Activated naive CD4-positive, alpha-beta T cell treated with anti-CD3 and anti-CD28 coated beads, Interleukin-2, amount 50 U/mL, for 16 hours (primary cell): Measurements from ENCODE around the gene SLC26A8.

Source experiments
- DNase-seq: peaks from one replicate; pipeline ENCODE4 v3.0.0-alpha.2; 2020

Gene SLC26A8

GRCh38 chr6:36023996-36024795 lies at the start of gene SLC26A8:
TSS of gene SLC26A8 (minus strand) at chr6:36024641. CDS start at chr6:36019707, 4,934 bp downstream.
- no peak for DNase-seq

- no peak for DNase-seq
These were observed 49.1 kb upstream of the SLC26A8 start for GRCh38 chr6:36073587-36073986.

DNA sequence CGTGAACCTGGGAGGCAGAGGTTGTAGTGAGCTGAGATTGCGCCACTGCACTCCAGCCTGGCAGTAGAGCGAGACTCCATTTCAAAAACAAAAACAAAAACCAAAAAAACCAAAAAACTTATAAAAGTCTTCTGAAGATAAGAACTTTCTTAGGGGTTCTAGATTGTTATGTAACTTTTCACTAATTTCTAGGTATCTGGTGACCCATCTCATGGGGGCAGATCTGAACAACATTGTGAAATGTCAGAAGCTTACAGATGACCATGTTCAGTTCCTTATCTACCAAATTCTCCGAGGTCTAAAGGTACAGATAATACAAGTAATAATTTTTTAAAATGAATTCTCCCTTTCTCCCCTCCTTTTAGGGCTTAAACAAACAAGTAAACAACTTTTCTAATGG lies 48.2 kb upstream of the SLC26A8 start:
- DNase-seq: no peak

- DNase-seq: no peak
These were observed 47.3 kb upstream of the SLC26A8 start for GRCh38 chr6:36071714-36072113.

DNA sequence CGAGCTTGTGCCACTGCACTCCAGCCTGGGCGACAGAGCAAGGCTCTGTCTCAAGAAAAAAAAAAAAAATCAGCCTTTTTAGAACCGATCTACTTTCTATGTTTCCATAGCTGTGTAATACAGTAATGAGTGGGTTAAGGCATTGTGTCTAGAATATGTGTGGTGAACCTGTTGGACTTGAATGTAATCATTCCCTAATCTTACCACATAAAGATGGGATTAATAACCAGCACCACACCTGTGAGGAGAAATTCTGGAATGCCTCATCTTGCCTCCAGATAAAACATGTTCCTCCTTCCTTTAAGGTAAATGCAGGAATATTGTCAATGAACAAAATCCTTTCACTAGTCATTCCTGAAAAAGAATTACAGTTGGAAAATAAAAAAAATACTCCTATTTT lies 46.8 kb upstream of the SLC26A8 start:
- DNase-seq: no peak

GRCh38 chr6:36070252-36070651 lies 45.8 kb upstream of the SLC26A8 start:
- no peak for DNase-seq

DNA sequence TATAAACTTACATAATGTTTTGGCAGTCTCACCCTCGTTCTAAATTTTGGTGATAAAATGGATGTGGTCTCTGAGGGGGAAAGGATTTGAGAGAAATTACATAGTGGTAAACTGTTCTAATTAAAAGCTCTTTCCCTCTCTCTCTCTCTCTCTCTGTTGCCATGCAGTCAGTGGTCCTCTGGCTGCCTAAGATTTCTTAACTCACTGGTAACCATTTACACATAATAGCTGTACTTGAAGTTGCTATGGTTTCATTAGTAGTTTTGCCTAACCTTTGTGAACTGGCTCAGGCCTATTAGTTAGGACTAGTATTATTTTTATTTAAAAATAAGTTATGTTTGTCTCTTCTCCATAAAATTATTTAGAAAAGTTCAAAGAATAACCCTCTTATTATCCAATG lies 45.1 kb upstream of the SLC26A8 start:
- no peak for DNase-seq

DNA sequence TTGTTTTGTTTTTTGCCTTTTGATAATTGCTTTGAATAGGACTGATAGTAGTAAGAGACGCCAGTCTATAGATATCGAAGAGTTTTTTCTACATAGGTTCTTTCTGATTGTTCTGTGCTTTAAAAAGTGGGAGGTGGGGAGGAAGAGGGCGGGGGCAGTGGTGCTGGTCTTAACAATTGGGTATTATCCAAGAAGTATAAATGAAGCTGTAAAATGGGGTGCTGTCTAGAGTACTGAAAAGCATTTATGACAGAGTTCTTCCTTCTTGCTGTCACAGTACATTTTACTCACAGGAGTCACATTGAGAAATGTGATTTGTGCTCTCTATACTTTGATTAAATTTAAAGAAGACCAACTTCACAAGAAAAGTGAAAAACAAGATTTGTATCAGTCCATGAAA lies 44.1 kb upstream of the SLC26A8 start:
- DNase-seq: no peak

DNA sequence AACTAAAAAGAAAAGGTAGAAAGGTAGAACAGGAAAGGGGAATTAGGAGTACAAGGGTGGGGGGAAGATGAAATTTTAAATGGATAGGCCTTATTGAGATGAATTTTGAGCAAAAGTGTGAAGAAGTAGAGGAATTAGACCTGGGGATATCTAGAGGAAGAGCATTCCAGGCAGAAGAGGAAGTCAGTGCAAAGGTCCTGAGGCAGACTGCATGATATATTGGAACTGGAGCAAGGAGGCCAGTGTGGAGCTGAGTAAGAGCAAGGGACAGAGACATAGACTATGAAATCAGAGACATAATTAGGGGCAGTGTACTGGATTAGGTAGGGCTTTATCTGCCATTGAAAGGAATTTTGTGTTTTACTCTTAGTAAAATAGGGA lies 43.6 kb upstream of the SLC26A8 start:
- no peak for DNase-seq

- no peak for DNase-seq
These were observed 43.1 kb upstream of the SLC26A8 start for GRCh38 chr6:36067374-36068011.

DNA sequence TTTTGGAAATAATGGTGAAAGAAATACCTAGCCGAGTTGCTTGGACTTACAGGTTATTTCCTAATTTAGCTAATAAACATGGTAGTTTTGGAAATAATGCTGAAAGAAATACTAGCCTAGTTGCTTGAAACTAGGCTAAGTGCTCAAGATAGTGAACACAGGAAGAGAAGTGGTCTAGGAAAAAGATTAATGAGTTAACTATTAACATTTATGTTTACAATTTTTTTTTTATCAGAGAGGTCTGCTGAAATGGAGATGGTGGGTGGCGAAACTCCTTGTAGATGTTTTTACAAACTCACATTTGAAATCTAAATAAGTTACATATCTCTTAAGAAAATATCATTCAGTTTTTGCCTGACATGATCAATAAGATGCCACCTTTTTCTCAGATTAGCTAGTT lies 42.4 kb upstream of the SLC26A8 start:
- DNase-seq: no peak

GRCh38 chr6:36065916-36066315 lies 41.5 kb upstream of the SLC26A8 start:
- no peak for DNase-seq

GRCh38 chr6:36064770-36065396 lies 40.4 kb upstream of the SLC26A8 start:
- DNase-seq: no peak

DNA sequence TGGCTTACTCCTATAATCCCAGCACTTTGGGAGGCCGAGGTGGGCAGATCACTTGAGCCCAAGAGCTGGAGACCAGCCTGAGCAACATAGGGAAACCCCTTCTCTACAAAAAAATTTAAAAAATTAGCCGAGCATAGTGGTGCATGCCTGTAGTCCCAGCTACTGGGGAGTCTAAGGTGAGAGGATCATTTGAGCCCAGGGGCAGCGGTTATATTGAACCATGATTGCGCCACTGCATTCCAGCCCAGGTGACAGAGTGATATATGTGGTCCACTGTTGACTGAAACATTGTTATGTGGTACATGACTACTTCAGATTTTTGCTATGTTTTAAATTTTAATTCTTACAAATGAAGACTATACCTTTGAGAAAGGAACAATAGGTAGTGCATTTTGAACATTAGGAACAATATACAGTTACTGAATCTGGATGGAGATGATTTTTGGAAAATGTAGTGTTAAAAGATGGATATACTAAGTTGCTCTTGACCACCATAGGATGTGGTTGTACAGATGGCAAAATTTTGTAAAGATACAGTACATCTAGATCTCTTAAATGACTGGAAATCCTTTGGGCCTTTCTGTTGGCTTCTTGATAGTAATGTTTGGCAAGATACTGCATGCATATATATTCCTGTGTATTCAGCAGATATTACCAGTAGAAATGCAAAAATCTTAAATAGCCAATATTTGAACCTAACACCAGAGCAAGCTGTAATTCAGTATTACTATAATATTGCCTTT lies 39.0 kb upstream of the SLC26A8 start:
- no peak for DNase-seq

DNA sequence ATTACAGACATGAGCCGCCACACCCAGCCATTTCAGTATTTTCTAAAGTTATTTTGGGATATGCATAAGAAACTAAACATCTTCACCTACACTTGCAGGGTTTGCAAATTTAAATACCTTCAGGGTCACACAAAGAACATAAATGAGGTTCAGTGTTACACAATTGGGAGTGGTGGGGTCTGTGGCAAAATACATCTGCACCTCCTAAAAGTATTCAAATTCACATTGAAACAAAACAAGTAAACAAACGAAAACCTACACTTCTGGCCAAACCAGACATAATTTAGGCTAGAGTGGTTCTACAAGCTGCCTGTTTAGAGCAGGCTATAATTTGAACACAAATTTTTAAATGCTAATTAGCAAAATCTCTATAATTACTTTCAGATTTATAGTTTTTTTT lies 37.8 kb upstream of the SLC26A8 start:
- DNase-seq: no peak

GRCh38 chr6:36061236-36061635 lies 36.8 kb upstream of the SLC26A8 start:
- DNase-seq: no peak

DNA sequence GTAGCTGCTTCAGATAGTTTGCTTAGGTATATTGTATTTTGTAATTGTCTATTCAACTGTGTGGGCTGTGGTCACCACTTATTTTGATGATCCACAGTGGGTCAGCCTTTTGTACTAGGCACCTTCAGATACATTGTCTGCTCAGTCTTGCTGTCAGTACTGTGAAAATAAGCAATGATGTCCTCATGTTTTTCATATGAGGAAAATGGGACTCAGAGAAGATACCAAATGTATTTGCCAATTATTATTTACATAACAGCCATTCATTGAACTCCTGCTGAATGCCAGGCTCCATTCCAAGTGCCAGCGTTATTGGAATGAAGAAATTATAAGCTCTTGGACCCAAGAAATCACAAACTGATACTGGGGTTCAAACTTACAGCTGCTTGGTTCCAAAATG lies 31.7 kb upstream of the SLC26A8 start:
- no peak for DNase-seq

- DNase-seq: no peak
These were observed 30.5 kb upstream of the SLC26A8 start for GRCh38 chr6:36054956-36055355.

DNA sequence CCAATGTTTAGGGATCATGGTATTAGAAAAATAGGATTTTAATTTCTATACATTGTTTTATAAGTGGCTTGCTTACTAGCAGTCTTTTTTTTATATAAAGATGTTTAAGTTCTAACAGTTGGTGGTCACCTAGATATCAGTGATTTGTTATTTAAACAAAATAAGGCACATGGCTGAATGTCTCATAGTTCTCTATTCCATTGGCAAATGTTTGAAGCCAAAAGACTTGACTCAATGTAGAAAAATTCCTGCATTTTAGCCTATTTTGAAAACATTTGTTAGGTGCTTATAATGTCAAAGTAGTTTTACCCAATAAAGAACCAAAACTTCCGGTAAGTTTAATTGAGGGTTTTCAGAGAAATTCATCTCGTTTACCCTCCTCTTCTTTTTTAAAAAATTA lies 30.0 kb upstream of the SLC26A8 start:
- no peak for DNase-seq

DNA sequence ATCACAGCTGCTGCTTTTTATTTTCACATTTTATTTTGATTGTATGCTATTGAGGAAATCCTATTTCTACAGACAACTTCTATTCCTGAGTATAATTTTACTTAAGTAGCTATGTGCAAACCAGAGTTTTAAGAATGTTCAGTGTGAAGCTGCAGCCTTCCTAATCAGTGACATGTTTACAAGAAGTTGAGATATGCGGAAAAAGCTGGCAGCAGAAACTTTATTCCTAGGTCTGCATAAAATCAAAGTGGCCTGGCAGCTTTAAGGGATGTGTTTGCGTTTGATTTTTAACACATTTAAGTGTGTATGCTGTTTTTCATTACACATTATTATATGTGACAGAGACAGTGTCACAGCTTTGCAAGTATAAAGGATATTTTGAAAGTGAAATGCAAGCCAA lies 29.4 kb upstream of the SLC26A8 start:
- DNase-seq: no peak

DNA sequence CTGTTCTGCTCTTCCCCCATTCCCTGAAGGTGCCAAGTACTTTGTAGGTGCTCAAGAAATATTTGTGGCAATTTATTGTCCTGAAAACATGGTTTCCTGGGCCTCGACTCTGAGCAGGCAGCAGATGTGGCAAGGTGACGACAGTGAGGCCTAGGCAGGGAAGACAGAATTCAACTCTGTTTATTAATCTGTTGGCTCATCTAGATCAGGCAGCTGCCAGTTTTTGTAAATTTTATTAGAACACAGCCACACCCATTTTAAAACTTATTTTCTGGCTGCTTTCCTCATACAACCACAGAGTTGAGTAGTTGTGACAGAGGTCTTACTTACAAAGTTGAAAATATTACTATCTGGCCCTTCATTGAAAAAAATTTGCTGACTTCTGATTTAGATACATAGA lies 27.7 kb upstream of the SLC26A8 start:
- no peak for DNase-seq

DNA sequence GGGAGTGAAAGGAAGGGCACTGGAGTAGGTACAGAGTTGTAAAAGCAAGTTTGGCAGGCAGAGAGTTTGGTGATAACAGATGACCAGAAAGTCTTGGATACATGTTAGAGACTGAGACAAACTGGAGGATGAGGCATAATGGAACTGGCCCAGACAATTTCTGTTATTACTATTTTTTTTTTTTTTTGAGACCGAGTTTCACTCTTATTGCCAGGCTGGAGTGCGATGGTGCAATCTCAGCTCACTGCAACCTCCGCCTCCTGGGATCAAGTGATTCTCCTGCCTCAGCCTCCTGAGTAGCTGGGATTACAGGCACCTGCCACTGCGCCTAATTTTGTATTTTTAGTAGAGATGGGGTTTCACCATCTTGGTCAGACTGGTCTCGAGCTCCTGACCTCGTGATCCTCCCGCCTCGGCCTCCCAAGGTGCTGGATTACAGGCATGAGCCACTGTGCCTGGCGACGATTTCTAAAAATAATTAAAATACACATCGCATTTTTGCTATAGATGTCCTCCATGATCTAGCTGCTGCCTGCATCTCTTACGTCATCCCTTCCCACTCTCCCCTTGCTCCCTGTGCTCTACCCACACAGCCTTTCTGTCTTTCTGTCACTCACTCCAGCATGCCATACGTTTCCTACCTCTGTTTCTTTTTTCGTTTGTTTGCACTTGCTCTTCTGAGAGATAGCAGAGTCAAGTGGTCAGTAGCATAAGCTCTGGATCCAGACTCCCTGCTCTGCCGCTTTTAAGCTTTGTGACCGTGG lies 26.7 kb upstream of the SLC26A8 start:
- no peak for DNase-seq

DNA sequence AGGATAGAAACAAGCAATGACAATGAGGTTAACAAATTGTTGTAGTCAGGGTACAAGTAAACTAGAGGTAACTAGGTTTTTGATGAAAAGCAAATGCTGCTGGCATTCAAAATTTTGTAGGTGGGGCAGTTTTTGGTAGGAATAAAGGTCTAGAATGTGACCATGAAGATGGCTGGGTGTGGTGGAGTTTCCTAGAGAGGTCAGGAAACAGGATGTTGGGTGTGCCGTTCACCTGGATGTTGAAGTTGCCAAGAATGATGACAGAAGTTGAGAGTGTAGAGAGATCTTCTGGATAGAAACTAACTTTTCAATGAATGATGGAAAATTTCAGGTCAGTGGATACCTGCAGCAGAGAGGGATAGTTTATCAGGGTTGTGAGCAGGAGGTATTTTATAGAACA lies 25.9 kb upstream of the SLC26A8 start:
- DNase-seq: no peak
